Measurements from ENCODE around the gene SMG6. TPM values are rescaled to one million over a fixed set of nuclear protein-coding genes. Genes with fewer than 3 reads are reported as not detected.

SMG6 gene
- total and polyA plus RNA-seq, 2 experiments from 2014 or later, result 23.0 to 50.8 TPM

DNA sequence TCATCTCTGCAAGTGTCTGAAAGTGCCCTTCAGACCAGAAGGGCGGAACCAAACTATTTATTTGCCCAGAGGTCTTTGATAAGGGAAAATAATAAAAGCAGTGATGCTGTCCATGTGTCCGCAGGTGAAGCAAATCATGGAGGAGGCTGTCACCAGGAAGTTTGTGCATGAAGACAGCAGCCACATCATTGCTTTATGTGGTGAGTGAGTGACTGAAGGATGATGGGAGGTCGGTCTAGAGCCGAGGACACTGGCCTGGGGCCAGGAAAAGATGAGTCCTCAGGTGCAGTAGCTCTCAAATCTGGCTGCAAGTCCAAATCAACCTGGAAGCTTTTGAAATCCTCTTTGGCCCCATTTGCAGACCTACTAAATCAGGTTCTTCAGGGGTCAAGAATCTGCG lies 39.8 kb upstream of the SMG6 start:
- H3K27me3 ChIP-seq, result no peaks in the 10 kb centered on the region
- H3K9me3 ChIP-seq (ENCODE audit: low read depth), result no peaks in the 10 kb centered on the region
- no peak for DNase-seq (ENCODE audit: low read depth in 1 of 2, low spot score in 1 of 2)
- H3K4me1 ChIP-seq (ENCODE audit: low read depth), result peaks cover 9% of the 10 kb centered on the region
- H3K27ac ChIP-seq, result no peak overlapping the region
- TF ChIP-seq, protein P1, sequence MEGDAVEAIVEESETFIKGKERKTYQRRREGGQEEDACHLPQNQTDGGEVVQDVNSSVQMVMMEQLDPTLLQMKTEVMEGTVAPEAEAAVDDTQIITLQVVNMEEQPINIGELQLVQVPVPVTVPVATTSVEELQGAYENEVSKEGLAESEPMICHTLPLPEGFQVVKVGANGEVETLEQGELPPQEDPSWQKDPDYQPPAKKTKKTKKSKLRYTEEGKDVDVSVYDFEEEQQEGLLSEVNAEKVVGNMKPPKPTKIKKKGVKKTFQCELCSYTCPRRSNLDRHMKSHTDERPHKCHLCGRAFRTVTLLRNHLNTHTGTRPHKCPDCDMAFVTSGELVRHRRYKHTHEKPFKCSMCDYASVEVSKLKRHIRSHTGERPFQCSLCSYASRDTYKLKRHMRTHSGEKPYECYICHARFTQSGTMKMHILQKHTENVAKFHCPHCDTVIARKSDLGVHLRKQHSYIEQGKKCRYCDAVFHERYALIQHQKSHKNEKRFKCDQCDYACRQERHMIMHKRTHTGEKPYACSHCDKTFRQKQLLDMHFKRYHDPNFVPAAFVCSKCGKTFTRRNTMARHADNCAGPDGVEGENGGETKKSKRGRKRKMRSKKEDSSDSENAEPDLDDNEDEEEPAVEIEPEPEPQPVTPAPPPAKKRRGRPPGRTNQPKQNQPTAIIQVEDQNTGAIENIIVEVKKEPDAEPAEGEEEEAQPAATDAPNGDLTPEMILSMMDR (IDR thresholded peaks at IDR 0.05; ENCODE audit: low read depth, low read length), result no peak
- peaks cover 3% of the 10 kb centered on the region for H3K36me3 ChIP-seq
- H3K4me3 ChIP-seq, result no peak overlapping the region

DNA sequence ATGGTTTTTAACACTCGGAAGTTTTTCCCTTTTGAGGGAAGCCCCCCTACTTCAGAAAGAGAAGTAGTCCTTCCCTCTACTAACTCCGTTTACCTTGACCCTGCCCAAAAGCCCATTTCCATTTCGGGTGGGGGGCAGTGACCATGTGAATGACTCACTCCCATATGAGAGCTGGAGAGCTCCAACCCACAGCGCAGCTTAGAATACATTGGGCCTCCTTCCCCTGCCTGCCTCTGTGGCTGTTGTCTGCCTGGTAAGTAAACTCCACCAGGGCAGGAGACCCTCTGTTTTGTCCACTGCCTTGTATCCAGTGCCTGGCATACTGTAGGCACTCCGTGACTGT lies 34.7 kb upstream of the SMG6 start:
- peaks cover 16% of the 10 kb centered on the region for H3K36me3 ChIP-seq
- H3K9me3 ChIP-seq (ENCODE audit: low read depth), result no peaks in the 10 kb centered on the region
- TF ChIP-seq, protein P1 (IDR thresholded peaks at IDR 0.05; ENCODE audit: low read depth, low read length), result no peak
- no peaks in the 10 kb centered on the region for H3K27me3 ChIP-seq
- peak in 1 of 2 donors; percentile 37 for DNase-seq (ENCODE audit: low read depth in 1 of 2, low spot score in 1 of 2)
- peak overlapping the region; percentile 50 for H3K27ac ChIP-seq
- H3K4me3 ChIP-seq, result peak overlapping the region; percentile 100
- peaks cover 4% of the 10 kb centered on the region for H3K4me1 ChIP-seq (ENCODE audit: low read depth)

DNA sequence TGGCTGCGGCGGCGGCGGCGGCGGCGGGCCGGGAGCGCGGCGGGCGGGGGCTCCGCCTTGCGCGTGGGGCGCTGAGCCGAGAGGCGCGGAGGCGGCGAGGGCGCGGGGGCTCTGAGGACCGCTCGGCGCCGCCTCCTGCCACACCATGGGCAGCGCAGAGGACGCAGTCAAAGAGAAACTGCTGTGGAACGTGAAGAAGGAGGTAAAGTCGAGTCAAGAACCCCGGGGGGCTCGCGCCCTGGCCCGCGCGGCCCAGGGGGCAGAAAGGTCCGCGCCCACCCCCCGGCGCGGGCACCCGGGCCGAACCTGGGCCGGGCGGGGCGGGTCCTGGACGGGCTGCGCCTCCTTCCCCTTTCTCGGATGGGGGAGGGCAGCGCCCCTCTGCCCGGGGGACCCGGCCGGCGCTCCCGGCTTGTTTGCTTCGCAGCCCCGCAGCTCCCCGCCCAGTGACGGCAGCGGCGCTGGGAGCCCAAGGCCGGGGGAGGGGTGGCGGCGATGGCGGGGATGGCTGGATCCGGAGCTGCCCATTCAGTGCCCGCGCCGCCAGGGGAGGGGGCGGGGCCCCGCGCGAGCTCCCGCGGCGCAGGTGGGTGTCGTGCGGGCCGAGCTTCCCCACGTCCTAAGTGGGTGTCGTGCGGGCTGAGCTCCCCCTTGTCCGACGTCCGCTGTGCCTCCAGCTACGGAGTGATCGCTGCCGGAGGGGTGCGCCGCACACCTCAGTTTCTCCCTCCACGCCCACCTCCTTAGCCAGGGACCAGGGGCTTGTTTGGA lies 34.1 kb upstream of the SMG6 start:
- H3K27me3 ChIP-seq, result no peaks in the 10 kb centered on the region
- H3K36me3 ChIP-seq, result peaks cover 22% of the 10 kb centered on the region
- H3K27ac ChIP-seq, result peak overlapping the region; percentile 77
- peak; percentile 62 to 82 for DNase-seq (ENCODE audit: low read depth in 1 of 2, low spot score in 1 of 2)
- H3K4me1 ChIP-seq (ENCODE audit: low read depth), result peaks cover 4% of the 10 kb centered on the region
- H3K9me3 ChIP-seq (ENCODE audit: low read depth), result no peaks in the 10 kb centered on the region
- TF ChIP-seq, protein P1 (IDR thresholded peaks at IDR 0.05; ENCODE audit: low read depth, low read length), result no peak
- H3K4me3 ChIP-seq, result peak overlapping the region; percentile 100

DNA sequence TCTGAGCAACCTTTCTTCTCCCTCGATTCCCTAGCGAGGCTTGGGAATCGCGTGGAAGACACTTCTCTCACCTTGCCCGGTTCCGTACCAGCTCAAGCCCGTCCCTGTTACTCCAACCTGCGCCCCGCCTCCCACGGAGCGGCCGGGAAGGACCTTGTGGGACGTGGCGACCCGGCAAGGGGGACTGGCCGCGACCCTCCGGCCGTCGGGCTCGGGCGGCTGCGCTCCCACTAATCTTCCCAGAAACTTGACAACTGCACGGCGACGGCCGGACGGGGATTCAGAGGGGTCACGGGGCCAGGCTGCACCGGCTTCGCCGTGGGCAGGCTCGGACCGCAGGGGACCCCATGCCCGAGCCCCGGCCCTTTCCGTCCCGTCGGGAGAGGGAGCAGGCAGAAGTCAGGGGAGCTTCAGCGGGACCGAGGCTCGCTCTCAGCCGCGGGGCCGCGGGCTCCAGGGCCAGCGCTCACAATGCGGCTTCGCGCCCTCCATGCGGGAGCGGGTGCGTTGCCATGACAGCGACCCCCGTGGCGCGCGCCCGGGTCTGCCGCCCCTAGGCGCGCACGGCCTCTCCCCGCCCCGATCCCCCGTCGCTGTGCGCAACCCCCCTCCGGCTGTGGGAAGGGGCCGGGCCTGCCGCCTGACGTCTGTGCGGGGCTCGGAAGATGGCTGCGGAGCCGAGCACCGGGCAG lies 33.4 kb upstream of the SMG6 start, which contains the start of gene SGSM2:
TSS of gene SGSM2 (plus strand) at position 650 of the 692 bp plus-strand sequence. CDS start 188 bp downstream, outside the sequence.
- DNase-seq (ENCODE audit: low read depth in 1 of 2, low spot score in 1 of 2), result peak; percentile 63 to 85
- peaks cover 4% of the 10 kb centered on the region for H3K4me1 ChIP-seq (ENCODE audit: low read depth)
- no peaks in the 10 kb centered on the region for H3K27me3 ChIP-seq
- TF ChIP-seq, protein P1 (IDR thresholded peaks at IDR 0.05; ENCODE audit: low read depth, low read length), result no peak
- H3K9me3 ChIP-seq (ENCODE audit: low read depth), result no peaks in the 10 kb centered on the region
- H3K27ac ChIP-seq, result peak within 1 kb of the TSS; percentile 77
- peak within 1 kb of the TSS; percentile 100 for H3K4me3 ChIP-seq
- H3K36me3 ChIP-seq, result peaks cover 26% of the 10 kb centered on the region

DNA sequence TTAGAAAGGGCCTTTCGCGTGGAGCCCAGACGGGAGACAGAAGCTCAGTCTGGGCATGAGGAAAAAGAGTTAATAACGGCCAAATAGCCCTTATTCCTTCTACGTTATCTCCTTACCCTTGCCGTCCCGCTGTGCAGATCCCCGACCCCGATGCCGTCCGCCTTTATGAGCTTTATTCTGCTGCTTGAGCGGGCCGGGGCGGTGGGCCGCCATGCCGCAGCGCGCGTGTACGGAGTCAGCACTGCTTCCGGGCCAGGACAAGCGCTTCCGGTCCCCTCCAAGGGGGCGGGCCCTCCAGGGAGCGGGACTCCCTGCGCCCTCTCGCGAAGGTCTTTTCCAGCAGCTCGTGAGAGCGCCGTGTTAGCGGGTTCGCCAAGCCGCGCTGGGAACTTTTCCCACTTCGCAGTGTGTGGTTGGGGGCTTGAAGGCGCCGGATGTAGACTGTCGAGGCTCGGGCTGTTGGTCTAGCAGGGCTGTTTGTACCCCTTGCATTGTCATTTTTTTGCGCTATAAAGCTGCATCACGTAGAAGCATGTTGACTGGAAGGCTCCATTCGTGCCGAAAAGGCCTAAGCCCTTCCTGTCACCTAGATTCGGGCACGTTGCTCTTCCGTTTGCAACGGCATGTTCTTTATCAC lies 32.7 kb upstream of the SMG6 start, which contains the start of gene TSR1:
TSS of gene TSR1 (minus strand) at position 243 of the 637 bp plus-strand sequence. CDS start at position 213, 30 bp downstream.
- H3K27me3 ChIP-seq, result no peaks in the 10 kb centered on the region
- peak within 1 kb of the TSS; percentile 100 for H3K4me3 ChIP-seq
- H3K9me3 ChIP-seq (ENCODE audit: low read depth), result no peaks in the 10 kb centered on the region
- DNase-seq (ENCODE audit: low read depth in 1 of 2, low spot score in 1 of 2), result peak; percentile 93 to 95
- peaks cover 4% of the 10 kb centered on the region for H3K4me1 ChIP-seq (ENCODE audit: low read depth)
- H3K27ac ChIP-seq, result peak within 1 kb of the TSS; percentile 77
- TF ChIP-seq, protein P1 (IDR thresholded peaks at IDR 0.05; ENCODE audit: low read depth, low read length), result peak; percentile 25
- H3K36me3 ChIP-seq, result peaks cover 33% of the 10 kb centered on the region

Data from cardiac muscle cell (in vitro differentiated cells and primary cell).